Stomach (tissue), 9 donors: ENCODE data around the gene THSD7A. TPM values are rescaled to one million over a fixed set of nuclear protein-coding genes. Genes with fewer than 3 reads are reported as not detected.

ENCODE experiments used
- DNase-seq, 2 donors: peaks; one replicate each; pipeline versions ENCODE4 v3.0.0 to v3.0.0-alpha.2; 2013 to 2019
- H3K27ac ChIP-seq, 5 donors: fragments of 200-600 bp in 4 of 5; sonication (generic) in 4 of 5; one replicate each; pipeline ENCODE4 v1.5.1; 2013 to 2019; ENCODE audit warnings: mild to moderate bottlenecking in 1 of 5, moderate library complexity in 1 of 5
- H3K27me3 ChIP-seq, 3 donors: fragments of 200-600 bp; sonication (generic); one replicate each; pipeline ENCODE4 v1.5.1; 2017 to 2019; ENCODE audit warnings: mixed run types in 1 of 3
- H3K36me3 ChIP-seq, 4 donors: fragments of 200-600 bp; sonication (generic); 1 replicate in 3 of 4; 2 replicates in 1 of 4; pipeline ENCODE4 v1.5.1; 2016 to 2019
- H3K4me1 ChIP-seq, 4 donors: fragments of 200-600 bp; sonication (generic); one replicate each; pipeline ENCODE4 v1.5.1; 2016 to 2019
- H3K4me3 ChIP-seq, 4 donors: fragments of 200-600 bp; sonication (generic) in 3 of 4; one replicate each; pipeline ENCODE4 v1.5.1; 2016 to 2019; ENCODE audit warnings: mild to moderate bottlenecking in 1 of 4
- H3K9me3 ChIP-seq, 4 donors: fragments of 200-600 bp; sonication (generic); one replicate each; pipeline ENCODE4 v1.5.1; 2016 to 2019
- EP300 ChIP-seq: sonication (generic); formaldehyde crosslinking; IDR thresholded peaks from one replicate; pipeline ENCODE4 v1.6.1; 2017; ENCODE audit warnings: antibody characterized with exemption
- POLR2A ChIP-seq, 4 donors: fragments of 450-650 bp; IDR thresholded peaks; one replicate each; pipeline ENCODE4 v1.6.1; 2016; ENCODE audit warnings: antibody characterized with exemption in 4 of 4, control low read depth in 2 of 4, mild to moderate bottlenecking in 1 of 4, moderate library complexity in 1 of 4
- POLR2AphosphoS5 ChIP-seq, 3 donors: sonication (generic); formaldehyde crosslinking; IDR thresholded peaks; one replicate each; pipeline ENCODE4 v1.6.1; 2016; ENCODE audit warnings: antibody characterized with exemption in 3 of 3
- WGBS, 5 donors: extraction: QIAGEN DNeasy Blood & Tissue Kit in 3 of 5; methylation state at CpG; one replicate each; pipeline versions ENCODE4 v1.1.5 to v1.1.7; 2013 to 2018; 5-methylcytosine and 5-hydroxymethylcytosine counted together
- intact Hi-C: fragments of 100-400 bp; cut with DNase I; formaldehyde crosslinking; loops from one replicate; pipeline ENCODE4 v1.15.1; 2023; ENCODE audit warnings: low total_unique reads
- polyA plus RNA-seq, 3 donors: library from polyadenylated mRNA; stranded (reverse); fragments of 200-250 nt; gene quantifications; one replicate each; pipeline ENCODE4 v1.2.3, GENCODE V29; 2013
- total RNA-seq, 5 donors: library from RNA; depleted of rRNA; stranded (reverse); fragments of >200 nt; gene quantifications; one replicate each; pipeline versions ENCODE4 v1.1.0 to v1.2.3, GENCODE V29; 2014 to 2016
- TF ChIP-seq, protein P1 (sequence below), 7 experiments: fragments of 450-650 bp in 4 of 7; fragments of 200-600 bp in 3 of 7; sonication (generic) in 3 of 7; IDR thresholded peaks; one replicate each; pipeline ENCODE4 v1.5.1; 2016 to 2019; ENCODE audit warnings: antibody characterized with exemption in 7 of 7, control low read depth in 2 of 7, mild to moderate bottlenecking in 1 of 7
- donor health status: healthy with polysubstance abuse.
- donor health status: Bipolar disorder and iron deficiency.
- donor health status: healthy.

The THSD7A gene
- total and polyA plus RNA-seq, 8 donors = 0.06 to 13.2 (median 0.46) TPM; not detected in 1

DNA sequence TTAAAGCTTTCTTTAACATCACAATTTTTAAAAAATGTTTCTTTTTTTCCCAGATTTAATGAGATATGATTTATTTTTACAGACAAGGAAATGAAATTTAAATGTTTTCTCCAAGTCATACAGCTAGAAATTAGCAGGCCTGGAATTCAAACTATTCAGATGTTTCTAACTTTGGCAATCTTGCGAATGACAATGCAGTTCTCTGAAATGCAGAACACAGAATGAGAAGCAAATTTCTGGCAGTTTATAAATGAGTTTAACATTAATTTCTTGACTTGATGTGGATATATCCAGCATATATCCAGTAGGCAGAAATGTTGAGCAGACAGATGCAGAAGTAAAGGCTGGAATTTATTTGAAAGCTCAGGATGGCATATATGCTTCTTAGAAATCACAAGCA, 227.5 kb downstream of the THSD7A start:
- 78 to 93% (median 85%) methylated on average over 1 of the region's 1 CpG for WGBS, 5 donors
- TF ChIP-seq POLR2A (IDR thresholded peaks at IDR 0.05) = no peak
- no peak for TF ChIP-seq POLR2AphosphoS5 (IDR thresholded peaks at IDR 0.05)
- no peak for TF ChIP-seq EP300
- TF ChIP-seq, protein P1, sequence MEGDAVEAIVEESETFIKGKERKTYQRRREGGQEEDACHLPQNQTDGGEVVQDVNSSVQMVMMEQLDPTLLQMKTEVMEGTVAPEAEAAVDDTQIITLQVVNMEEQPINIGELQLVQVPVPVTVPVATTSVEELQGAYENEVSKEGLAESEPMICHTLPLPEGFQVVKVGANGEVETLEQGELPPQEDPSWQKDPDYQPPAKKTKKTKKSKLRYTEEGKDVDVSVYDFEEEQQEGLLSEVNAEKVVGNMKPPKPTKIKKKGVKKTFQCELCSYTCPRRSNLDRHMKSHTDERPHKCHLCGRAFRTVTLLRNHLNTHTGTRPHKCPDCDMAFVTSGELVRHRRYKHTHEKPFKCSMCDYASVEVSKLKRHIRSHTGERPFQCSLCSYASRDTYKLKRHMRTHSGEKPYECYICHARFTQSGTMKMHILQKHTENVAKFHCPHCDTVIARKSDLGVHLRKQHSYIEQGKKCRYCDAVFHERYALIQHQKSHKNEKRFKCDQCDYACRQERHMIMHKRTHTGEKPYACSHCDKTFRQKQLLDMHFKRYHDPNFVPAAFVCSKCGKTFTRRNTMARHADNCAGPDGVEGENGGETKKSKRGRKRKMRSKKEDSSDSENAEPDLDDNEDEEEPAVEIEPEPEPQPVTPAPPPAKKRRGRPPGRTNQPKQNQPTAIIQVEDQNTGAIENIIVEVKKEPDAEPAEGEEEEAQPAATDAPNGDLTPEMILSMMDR (IDR thresholded peaks at IDR 0.05) = no peak
- H3K27ac ChIP-seq = no peak overlapping the region
- H3K27me3 ChIP-seq = no peaks in the 10 kb centered on the region
- no peaks in the 10 kb centered on the region for H3K9me3 ChIP-seq
- H3K4me1 ChIP-seq = peaks cover 0 to 13% (median under 1%) of the 10 kb centered on the region in 4 donors
- DNase-seq = no peak
- intact Hi-C loops = no loop called here
- H3K36me3 ChIP-seq = no peaks in the 10 kb centered on the region
- no peak overlapping the region for H3K4me3 ChIP-seq

DNA sequence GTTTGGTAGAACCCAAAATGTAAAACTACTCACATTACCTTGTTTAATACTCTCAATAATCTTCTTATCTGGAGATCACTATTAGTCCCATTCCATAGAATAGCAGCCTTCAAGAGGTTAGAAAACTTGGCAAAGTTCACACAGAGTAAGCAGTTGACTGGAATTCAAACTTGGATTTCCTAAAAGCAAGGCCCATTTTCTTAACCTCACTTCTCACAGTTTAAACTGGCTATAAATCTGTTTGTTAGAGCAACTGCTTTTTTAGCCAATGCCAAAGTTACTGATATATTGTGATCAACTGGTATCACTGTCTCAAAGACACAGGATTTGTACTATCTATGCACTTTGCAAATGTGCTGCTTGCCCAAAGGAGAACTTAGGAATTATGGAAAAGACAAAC, 230.2 kb downstream of the THSD7A start:
- H3K4me1 ChIP-seq = peaks cover 0 to 13% (median 0%) of the 10 kb centered on the region in 4 donors
- no peak overlapping the region for H3K4me3 ChIP-seq
- H3K9me3 ChIP-seq = no peaks in the 10 kb centered on the region
- TF ChIP-seq EP300 = no peak
- TF ChIP-seq, protein P1 (IDR thresholded peaks at IDR 0.05) = no peak
- intact Hi-C loops = no loop called here
- no peaks in the 10 kb centered on the region for H3K27me3 ChIP-seq
- H3K27ac ChIP-seq = no peak overlapping the region
- DNase-seq = no peak
- H3K36me3 ChIP-seq = no peaks in the 10 kb centered on the region

DNA sequence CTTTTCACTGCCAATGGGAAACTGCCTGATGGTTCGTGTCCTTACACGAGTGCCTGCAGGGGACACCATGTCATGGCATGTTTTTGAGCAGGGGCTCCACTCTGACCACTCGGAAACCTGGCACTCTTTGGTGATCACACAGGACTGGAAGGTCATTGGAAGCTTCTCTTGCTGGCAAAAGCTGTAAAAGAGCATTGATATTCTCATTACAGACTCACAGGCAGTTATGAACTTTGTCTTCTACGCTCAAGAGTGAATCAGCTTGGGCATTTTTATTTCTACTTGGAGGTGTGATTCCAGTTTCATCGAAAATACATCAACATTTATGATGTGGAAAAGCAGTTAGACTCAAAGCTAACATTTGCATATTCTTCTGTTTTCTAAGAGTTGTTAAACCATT, 238.7 kb downstream of the THSD7A start:
- TF ChIP-seq, protein P1 (IDR thresholded peaks at IDR 0.05) = no peak
- no peak for TF ChIP-seq POLR2A (IDR thresholded peaks at IDR 0.05)
- no peak for TF ChIP-seq POLR2AphosphoS5 (IDR thresholded peaks at IDR 0.05)
- TF ChIP-seq EP300 = no peak
- WGBS, 5 donors = 63 to 81% (median 68%) methylated on average over 5 of the region's 5 CpGs
- Histone ChIP-seq H3K9me3 (no peaks in the 10 kb centered on the region), H3K27me3 (no peaks in the 10 kb centered on the region), H3K4me3 (no peak overlapping the region), H3K4me1 (peaks cover 7 to 16% (median 11%) of the 10 kb centered on the region in 4 donors), H3K36me3 (no peaks in the 10 kb centered on the region), H3K27ac (peak overlapping the region in 3 of 5 donors; percentile 0 to 46 (median 37))
- DNase-seq = no peak
- intact Hi-C loops = no loop called here

DNA sequence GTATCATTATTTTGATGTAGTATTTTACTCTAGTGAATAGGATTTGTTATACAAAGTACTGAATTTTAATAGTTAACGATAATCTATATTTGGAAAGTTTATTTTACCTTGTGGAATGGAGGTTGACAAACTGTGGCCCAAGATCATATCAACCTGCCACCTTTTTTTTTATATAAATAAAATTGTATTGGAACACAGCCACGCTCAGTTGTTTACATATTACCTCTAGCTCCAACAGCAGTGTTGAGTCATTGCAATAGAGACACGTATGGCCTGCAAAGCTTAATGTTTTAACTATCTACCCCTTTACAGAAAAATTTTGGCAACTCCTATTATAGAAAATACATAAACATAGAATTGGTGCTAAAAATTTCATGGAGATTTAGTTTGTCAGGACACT, 239.3 kb downstream of the THSD7A start:
- 25 to 41% (median 34%) methylated on average over 3 of the region's 3 CpGs for WGBS, 5 donors
- TF ChIP-seq, protein P1 (IDR thresholded peaks at IDR 0.05) = no peak
- no peak for TF ChIP-seq POLR2AphosphoS5 (IDR thresholded peaks at IDR 0.05)
- TF ChIP-seq EP300 = no peak
- TF ChIP-seq POLR2A (IDR thresholded peaks at IDR 0.05) = no peak
- Histone ChIP-seq H3K4me1 (peaks cover 7 to 16% (median 11%) of the 10 kb centered on the region in 4 donors), H3K27me3 (no peaks in the 10 kb centered on the region), H3K4me3 (no peak overlapping the region), H3K36me3 (no peaks in the 10 kb centered on the region), H3K9me3 (no peaks in the 10 kb centered on the region), H3K27ac (peak overlapping the region in 2 of 5 donors; percentile 0 to 46)
- no peak for DNase-seq
- intact Hi-C loops = no loop called here
